Fibroblast of peridontal ligament (primary cell): ENCODE results near the gene C2CD2.

Source experiments
- DNase-seq: peaks from one replicate; pipeline ENCODE4 v3.0.0-alpha.2; 2010; ENCODE audit errors: extremely low read depth

The C2CD2 gene

GRCh38 chr21:41846033-41846317 lies 107.8 kb downstream of the C2CD2 start:
- no peak for DNase-seq

DNA sequence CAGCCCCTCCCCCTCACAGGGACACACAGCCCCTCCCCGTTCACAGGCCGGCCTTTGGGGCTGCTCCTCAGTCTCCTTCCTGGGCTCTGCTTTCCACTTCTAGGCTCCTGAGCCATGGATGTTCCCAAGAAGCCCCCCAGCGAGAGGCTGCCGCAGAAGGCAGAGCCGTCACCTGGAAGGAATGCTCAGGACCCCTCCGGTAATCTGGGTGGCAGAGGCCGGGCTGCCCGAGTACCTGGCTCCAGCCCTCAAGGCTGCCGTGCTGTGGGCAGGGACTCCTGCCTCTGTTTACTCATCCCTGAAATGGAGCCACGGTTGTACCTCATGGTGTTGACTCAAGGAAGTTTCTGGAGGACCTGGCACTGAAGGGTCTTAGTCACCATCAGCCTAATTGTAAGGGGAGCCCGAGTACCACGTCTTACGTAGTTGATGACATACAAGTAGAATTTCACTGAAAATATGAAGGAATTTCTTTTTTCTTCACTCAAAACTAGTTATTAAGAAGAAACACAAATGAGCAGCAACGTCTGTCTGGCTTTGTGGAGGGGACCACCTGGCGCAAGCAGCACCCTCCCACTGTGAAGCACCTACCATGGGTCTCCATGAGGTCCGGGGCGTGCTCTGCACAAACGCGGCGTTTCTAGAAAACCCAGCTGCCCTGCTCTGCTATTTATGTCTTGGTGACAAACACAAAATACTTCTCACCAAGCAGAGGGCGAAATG lies 108.3 kb downstream of the C2CD2 start:
- DNase-seq = no peak

DNA sequence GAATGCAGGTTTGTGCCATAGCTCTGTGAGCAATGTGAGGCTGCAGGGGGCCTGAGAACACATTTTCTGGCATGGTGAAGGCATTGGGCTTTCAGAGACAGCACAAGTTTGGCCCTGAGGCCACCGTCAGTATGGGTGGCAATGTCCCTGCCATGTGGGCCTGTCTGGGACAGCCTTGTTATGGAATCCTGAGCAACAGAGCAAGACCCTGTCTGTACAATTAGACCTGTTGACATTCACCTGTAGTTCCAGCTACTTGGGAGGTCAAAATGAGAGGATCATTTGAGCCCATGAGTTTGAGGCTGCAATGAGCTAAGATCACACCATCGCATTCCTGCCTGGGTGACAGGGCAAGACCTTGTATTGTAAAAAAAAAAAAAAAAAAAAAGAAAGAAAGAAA lies 110.2 kb downstream of the C2CD2 start:
- DNase-seq = no peak

DNA sequence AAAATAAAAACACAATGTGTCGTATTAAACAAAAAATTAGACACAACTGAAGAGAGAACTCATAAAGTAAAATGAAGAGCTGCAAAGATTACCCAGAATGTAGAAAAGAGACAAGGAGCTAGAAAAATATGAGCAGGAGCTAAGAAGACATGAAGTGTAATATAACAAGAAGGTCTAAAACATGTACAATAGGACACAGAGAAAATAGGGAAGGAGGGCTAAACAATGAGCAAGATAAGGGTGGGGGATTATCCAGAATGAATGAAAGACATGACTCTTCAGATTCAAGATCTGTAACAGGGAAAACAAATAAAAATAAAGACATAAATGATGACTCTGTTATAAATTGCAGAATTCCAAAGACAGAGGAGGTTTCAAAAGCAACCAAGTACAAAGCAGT lies 112.9 kb downstream of the C2CD2 start:
- no peak for DNase-seq

- DNase-seq = no peak
Measured at GRCh38 chr21:41839387-41840000, 114.3 kb downstream of the C2CD2 start.

- no peak for DNase-seq
Measured at GRCh38 chr21:41837756-41838297, 116.0 kb downstream of the C2CD2 start.

GRCh38 chr21:41836166-41837015 lies 117.4 kb downstream of the C2CD2 start:
- DNase-seq = no peak

GRCh38 chr21:41835711-41836154 lies 118.1 kb downstream of the C2CD2 start:
- DNase-seq = no peak
